ENCODE measurements around the gene CACNA2D4. TPM values are rescaled to one million over a fixed set of nuclear protein-coding genes. Genes with fewer than 3 reads are reported as not detected.
"Not testable (repeated sequence)": the region's sequence is repeated elsewhere in the genome, so short reads cannot be mapped to it uniquely, and the experiment has no call there.

Gene CACNA2D4
- total RNA-seq, 2 experiments from 2014 or later: 2.1 to 2.7 TPM

DNA sequence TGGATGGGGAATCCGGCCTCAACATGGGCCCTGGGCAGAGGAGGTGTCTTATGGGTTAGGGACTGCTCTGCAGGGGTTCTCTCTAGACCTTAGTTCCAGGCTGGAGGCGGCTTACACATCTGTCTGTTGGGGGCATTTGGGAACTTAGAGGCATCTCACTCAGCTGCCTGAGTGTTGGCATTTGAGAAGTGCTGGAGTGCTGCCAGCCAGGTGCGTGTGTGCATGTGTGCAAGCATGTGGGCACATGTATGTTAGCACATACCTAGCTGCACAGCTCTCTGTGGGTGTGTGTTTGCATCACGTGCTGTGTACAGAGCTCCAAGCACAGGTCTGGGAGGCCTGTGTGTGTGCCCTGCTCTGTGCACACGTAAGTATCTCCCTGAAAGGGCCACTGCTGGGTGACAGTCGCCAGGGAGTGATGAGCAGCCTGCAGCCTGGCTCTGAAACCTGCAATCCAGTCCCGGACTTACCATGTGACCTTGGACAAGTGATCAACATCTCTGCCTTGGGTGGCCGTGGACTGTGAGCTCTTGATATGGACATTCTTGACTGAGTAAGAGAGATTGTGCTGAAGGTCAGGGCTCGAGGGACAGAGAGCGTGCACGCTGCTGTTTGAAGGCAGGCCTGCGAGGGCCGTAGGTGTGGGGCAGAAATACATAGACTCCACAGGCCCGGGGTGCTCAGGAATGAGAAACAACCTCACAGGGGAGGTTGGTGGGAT lies 92.9 kb downstream of the CACNA2D4 start:
- CTCF ChIA-PET: no interaction called here
- intact Hi-C loops (cut with micrococcal nuclease): no loop called here
- peaks cover 15% of the 10 kb centered on the region for H3K27me3 Mint-ChIP-seq (ENCODE audit: low read depth)
- H3K4me3 Mint-ChIP-seq: no peak overlapping the region
- H3K36me3 Mint-ChIP-seq (ENCODE audit: low read depth): no peaks in the 10 kb centered on the region
- DNase-seq: no peak
- no peak overlapping the region for H3K27ac Mint-ChIP-seq
- no peaks in the 10 kb centered on the region for H3K9me3 Mint-ChIP-seq
- H3K4me1 Mint-ChIP-seq (ENCODE audit: low read depth): no peaks in the 10 kb centered on the region

DNA sequence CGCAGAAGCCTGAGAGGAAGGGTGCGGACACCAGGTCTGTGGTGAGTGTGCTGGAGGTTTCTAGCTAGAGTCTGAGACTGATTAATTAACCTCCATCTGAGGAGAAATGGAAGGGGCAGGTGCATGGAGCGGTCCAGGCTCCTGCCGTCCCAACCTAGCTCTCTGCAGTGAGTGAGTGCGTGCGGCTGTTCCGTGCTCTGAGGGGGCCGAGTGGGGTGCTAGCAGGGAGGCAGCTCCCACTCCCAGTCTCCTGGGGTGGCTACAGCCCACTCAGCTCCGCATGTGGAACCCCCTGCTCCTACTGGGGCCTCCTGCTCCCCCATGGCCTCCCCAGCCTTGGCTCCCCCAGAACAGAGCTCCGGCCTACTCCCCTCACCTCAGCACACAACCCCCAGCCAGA lies 95.2 kb downstream of the CACNA2D4 start:
- peaks cover 3% of the 10 kb centered on the region for H3K4me1 Mint-ChIP-seq (ENCODE audit: low read depth)
- CTCF ChIA-PET: no interaction called here
- H3K27ac Mint-ChIP-seq: no peak overlapping the region
- H3K4me3 Mint-ChIP-seq: no peak overlapping the region
- H3K36me3 Mint-ChIP-seq (ENCODE audit: low read depth): no peaks in the 10 kb centered on the region
- no peak for DNase-seq
- H3K9me3 Mint-ChIP-seq: no peaks in the 10 kb centered on the region
- intact Hi-C loops (cut with micrococcal nuclease): no loop called here
- H3K27me3 Mint-ChIP-seq (ENCODE audit: low read depth): peaks cover 22% of the 10 kb centered on the region

DNA sequence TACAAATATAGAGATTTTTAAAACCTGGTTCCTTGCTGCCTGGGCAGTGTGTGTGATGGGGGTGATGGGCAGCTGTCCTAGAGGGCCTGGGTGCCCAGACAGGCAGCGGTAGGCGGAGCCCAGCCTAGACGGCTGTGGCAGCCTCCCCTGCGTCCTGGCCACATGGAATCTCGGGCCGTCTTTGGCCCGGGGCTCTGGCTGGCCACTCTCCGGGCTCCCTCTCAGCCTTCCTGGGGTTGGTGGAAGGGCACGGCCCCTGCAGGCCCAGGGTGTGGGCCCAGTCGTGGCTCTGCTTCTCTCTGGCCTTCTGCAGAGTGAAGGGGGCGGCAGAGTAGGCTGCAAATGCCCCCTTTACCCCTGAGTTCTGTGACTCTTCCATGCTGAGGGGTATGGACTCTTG lies 95.8 kb downstream of the CACNA2D4 start:
- DNase-seq: no peak
- H3K27ac Mint-ChIP-seq: no peak overlapping the region
- H3K36me3 Mint-ChIP-seq (ENCODE audit: low read depth): no peaks in the 10 kb centered on the region
- CTCF ChIA-PET: no interaction called here
- H3K9me3 Mint-ChIP-seq: no peaks in the 10 kb centered on the region
- peaks cover 3% of the 10 kb centered on the region for H3K4me1 Mint-ChIP-seq (ENCODE audit: low read depth)
- intact Hi-C loops (cut with micrococcal nuclease): no loop called here
- peaks cover 22% of the 10 kb centered on the region for H3K27me3 Mint-ChIP-seq (ENCODE audit: low read depth)
- no peak overlapping the region for H3K4me3 Mint-ChIP-seq

- peaks cover 22% of the 10 kb centered on the region for H3K27me3 Mint-ChIP-seq (ENCODE audit: low read depth)
- no peak overlapping the region for H3K4me3 Mint-ChIP-seq
- intact Hi-C loops (cut with micrococcal nuclease): no loop called here
- H3K27ac Mint-ChIP-seq: no peak overlapping the region
- no peaks in the 10 kb centered on the region for H3K36me3 Mint-ChIP-seq (ENCODE audit: low read depth)
- CTCF ChIA-PET: no interaction called here
- no peak for DNase-seq
- H3K4me1 Mint-ChIP-seq (ENCODE audit: low read depth): peaks cover 3% of the 10 kb centered on the region
- H3K9me3 Mint-ChIP-seq: no peaks in the 10 kb centered on the region
Measured at GRCh38 chr12:1821805-1822204, 96.6 kb downstream of the CACNA2D4 start.

DNA sequence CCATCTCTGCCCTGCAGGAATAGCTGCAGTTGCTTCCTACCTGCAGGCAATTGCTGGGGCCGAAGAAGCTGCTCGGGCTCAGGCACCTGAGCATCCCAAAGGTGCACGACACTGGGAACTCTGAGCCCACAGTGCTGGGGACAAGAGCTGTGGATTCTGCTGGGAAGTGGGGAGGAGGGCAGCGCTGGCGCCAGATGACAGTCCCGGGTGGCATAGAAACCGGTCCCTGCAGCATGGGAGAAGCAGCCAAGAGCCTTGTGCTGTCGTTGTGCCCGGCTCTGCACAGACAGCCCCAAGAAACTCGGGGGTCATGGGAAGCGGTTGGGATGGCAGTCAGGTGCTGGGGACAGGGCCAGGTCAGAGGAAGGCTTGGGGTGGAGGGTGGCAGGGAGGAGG lies 97.6 kb downstream of the CACNA2D4 start:
- DNase-seq: no peak
- Mint-ChIP-seq H3K27me3 (ENCODE audit: low read depth) (peaks cover 22% of the 10 kb centered on the region), H3K9me3 (no peaks in the 10 kb centered on the region), H3K36me3 (ENCODE audit: low read depth) (no peaks in the 10 kb centered on the region), H3K4me3 (no peak overlapping the region), H3K27ac (no peak overlapping the region), H3K4me1 (ENCODE audit: low read depth) (peaks cover 3% of the 10 kb centered on the region)
- intact Hi-C loops (cut with micrococcal nuclease): no loop called here
- CTCF ChIA-PET: no interaction called here

GRCh38 chr12:1820191-1820895 lies 98.1 kb downstream of the CACNA2D4 start, which contains the start of gene LRTM2:
Gene LRTM2, plus strand, starts transcription at chr12:1820565. Its CDS starts 7,584 bp downstream, at chr12:1828149.
- Mint-ChIP-seq H3K4me1 (ENCODE audit: low read depth) (peaks cover 3% of the 10 kb centered on the region), H3K36me3 (ENCODE audit: low read depth) (no peaks in the 10 kb centered on the region), H3K27me3 (ENCODE audit: low read depth) (peaks cover 22% of the 10 kb centered on the region), H3K4me3 (no peak within 1 kb of the TSS), H3K27ac (no peak within 1 kb of the TSS), H3K9me3 (no peaks in the 10 kb centered on the region)
- DNase-seq: no peak
- CTCF ChIA-PET: no interaction called here
- intact Hi-C loops (cut with micrococcal nuclease): no loop called here

GRCh38 chr12:1819571-1819970 lies 98.9 kb downstream of the CACNA2D4 start:
- Mint-ChIP-seq H3K27me3 (ENCODE audit: low read depth) (peaks cover 24% of the 10 kb centered on the region), H3K4me3 (no peak overlapping the region), H3K9me3 (no peaks in the 10 kb centered on the region), H3K4me1 (ENCODE audit: low read depth) (peaks cover 3% of the 10 kb centered on the region), H3K27ac (no peak overlapping the region), H3K36me3 (ENCODE audit: low read depth) (no peaks in the 10 kb centered on the region)
- no peak for DNase-seq
- CTCF ChIA-PET: no interaction called here
- intact Hi-C loops (cut with micrococcal nuclease): no loop called here

DNA sequence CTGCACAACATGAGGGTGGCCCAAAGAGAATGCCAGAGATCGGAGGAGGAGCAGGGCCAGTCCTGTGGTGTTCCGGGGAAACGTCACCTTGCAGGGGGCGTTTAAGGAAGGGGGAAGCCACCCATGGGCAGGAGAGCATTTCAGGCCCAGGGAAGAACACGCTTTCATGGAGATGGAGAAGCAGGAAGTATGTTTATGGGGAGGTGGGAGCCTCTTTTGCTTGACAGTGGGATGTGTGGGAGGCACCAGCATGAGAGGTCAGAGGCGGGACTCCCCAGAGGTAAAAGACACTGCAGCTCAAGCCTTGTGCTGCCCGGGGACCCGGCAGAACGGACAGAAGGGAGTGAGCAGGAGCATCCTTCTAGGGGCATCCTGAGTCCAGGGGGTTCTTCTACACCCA lies 99.4 kb downstream of the CACNA2D4 start:
- Mint-ChIP-seq H3K4me3 (no peak overlapping the region), H3K27ac (no peak overlapping the region), H3K36me3 (ENCODE audit: low read depth) (no peaks in the 10 kb centered on the region), H3K9me3 (no peaks in the 10 kb centered on the region), H3K27me3 (ENCODE audit: low read depth) (peaks cover 24% of the 10 kb centered on the region), H3K4me1 (ENCODE audit: low read depth) (peaks cover 3% of the 10 kb centered on the region)
- CTCF ChIA-PET: no interaction called here
- DNase-seq: no peak
- intact Hi-C loops (cut with micrococcal nuclease): no loop called here

- H3K27ac Mint-ChIP-seq; intact Hi-C loops (cut with micrococcal nuclease); H3K4me1 Mint-ChIP-seq (ENCODE audit: low read depth); H3K4me3 Mint-ChIP-seq; DNase-seq; CTCF ChIA-PET; H3K9me3 Mint-ChIP-seq; H3K36me3 Mint-ChIP-seq (ENCODE audit: low read depth): not testable (repeated sequence)
- H3K27me3 Mint-ChIP-seq (ENCODE audit: low read depth): peaks cover 24% of the 10 kb centered on the region
Measured at GRCh38 chr12:1817928-1818327, 100.5 kb downstream of the CACNA2D4 start.

DNA sequence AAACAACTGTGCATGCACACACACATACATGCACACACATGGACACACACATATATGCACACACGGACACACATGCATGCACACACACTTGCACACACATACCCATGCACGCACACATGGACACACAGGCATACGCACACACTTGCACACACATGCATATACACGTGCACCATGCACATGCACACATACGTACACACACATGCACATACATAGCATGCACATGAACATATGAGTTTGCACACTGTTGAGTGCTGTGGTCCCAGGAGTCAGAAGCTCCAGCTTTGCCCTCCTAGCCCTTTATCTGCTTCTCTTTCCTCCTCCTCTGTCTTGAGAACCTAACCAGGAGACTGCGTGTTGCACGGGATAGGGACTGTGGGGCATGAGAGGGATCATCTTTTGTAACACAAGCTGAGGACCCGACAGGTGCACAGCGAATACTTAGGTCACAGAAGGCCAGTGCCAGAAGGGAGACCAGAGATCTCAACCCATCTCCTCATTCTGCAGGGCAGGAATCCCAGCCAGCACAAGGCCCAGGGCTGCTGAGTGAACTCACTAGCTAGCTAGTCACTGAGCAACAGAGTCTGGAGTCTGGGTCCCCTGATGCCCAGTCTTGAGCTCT lies 101.6 kb downstream of the CACNA2D4 start:
- H3K27me3 Mint-ChIP-seq (ENCODE audit: low read depth): peaks cover 22% of the 10 kb centered on the region
- CTCF ChIA-PET: no interaction called here
- DNase-seq: no peak
- intact Hi-C loops (cut with micrococcal nuclease): no loop called here
- H3K27ac Mint-ChIP-seq: no peak overlapping the region
- no peaks in the 10 kb centered on the region for H3K36me3 Mint-ChIP-seq (ENCODE audit: low read depth)
- H3K9me3 Mint-ChIP-seq: no peaks in the 10 kb centered on the region
- H3K4me1 Mint-ChIP-seq (ENCODE audit: low read depth): peaks cover 4% of the 10 kb centered on the region
- H3K4me3 Mint-ChIP-seq: no peak overlapping the region

- DNase-seq: no peak
- peaks cover 4% of the 10 kb centered on the region for H3K4me1 Mint-ChIP-seq (ENCODE audit: low read depth)
- no peak overlapping the region for H3K4me3 Mint-ChIP-seq
- intact Hi-C loops (cut with micrococcal nuclease): no loop called here
- CTCF ChIA-PET: no interaction called here
- H3K9me3 Mint-ChIP-seq: no peaks in the 10 kb centered on the region
- H3K27me3 Mint-ChIP-seq (ENCODE audit: low read depth): peaks cover 21% of the 10 kb centered on the region
- H3K27ac Mint-ChIP-seq: no peak overlapping the region
- no peaks in the 10 kb centered on the region for H3K36me3 Mint-ChIP-seq (ENCODE audit: low read depth)
Measured at GRCh38 chr12:1815814-1816729, 102.4 kb downstream of the CACNA2D4 start.

GRCh38 chr12:1815108-1815507 lies 103.3 kb downstream of the CACNA2D4 start:
- CTCF ChIA-PET: interaction anchor here (1.3 kb wide), 1 partner anchor 124 kb away, joined by 3 read pairs; no protein-coding TSS in a partner anchor
- DNase-seq: no peak
- Mint-ChIP-seq H3K4me1 (ENCODE audit: low read depth) (peaks cover 5% of the 10 kb centered on the region), H3K27me3 (ENCODE audit: low read depth) (peaks cover 12% of the 10 kb centered on the region), H3K4me3 (no peak overlapping the region), H3K9me3 (no peaks in the 10 kb centered on the region), H3K27ac (no peak overlapping the region), H3K36me3 (ENCODE audit: low read depth) (no peaks in the 10 kb centered on the region)
- intact Hi-C loops (cut with micrococcal nuclease): no loop called here
